CD14-positive monocyte (primary cell): ENCODE results near the gene IQGAP2. TPM values are rescaled to one million over a fixed set of nuclear protein-coding genes. Genes with fewer than 3 reads are reported as not detected.

Source experiments
- DNase-seq, 3 donors: peaks; one replicate each; pipeline ENCODE4 v3.0.0-alpha.2; 2011 to 2022
- H2AFZ ChIP-seq: 2 replicates; pipeline ENCODE4 v1.6.0; 2012; ENCODE audit warnings: mild to moderate bottlenecking, low read depth, low read length, inconsistent platforms; ENCODE audit not compliant: insufficient read depth, poor library complexity, severe bottlenecking
- H3K27ac ChIP-seq, 2 donors: 1 replicate in 1 of 2; 2 replicates in 1 of 2; pipeline ENCODE4 v1.5.1; 2012 to 2013; ENCODE audit warnings: low read length in 2 of 2, control low read depth in 1 of 2, inconsistent platforms in 1 of 2, low read depth in 1 of 2, mild to moderate bottlenecking in 1 of 2
- H3K27me3 ChIP-seq, 2 donors: one replicate each; pipeline versions ENCODE4 v1.6.0 to v1.6.1; 2011 to 2013; ENCODE audit warnings: low read length in 2 of 2; ENCODE audit not compliant: control insufficient read depth in 2 of 2, insufficient read depth in 2 of 2
- H3K36me3 ChIP-seq, 2 donors: replicated peaks in 1 of 2; 1 replicate in 1 of 2; 2 replicates in 1 of 2; pipeline versions ENCODE4 v1.5.1 to v1.6.1; 2012 to 2013; ENCODE audit warnings: low read length in 2 of 2, control low read depth in 1 of 2, inconsistent platforms in 1 of 2, mild to moderate bottlenecking in 1 of 2; ENCODE audit not compliant: insufficient read depth in 2 of 2, control insufficient read depth in 1 of 2
- H3K4me1 ChIP-seq, 2 donors: 1 replicate in 1 of 2; 2 replicates in 1 of 2; pipeline versions ENCODE4 v1.5.1 to v1.6.1; 2012 to 2013; ENCODE audit warnings: low read length in 2 of 2, control low read depth in 1 of 2, inconsistent platforms in 1 of 2, mild to moderate bottlenecking in 1 of 2, moderate library complexity in 1 of 2; ENCODE audit not compliant: insufficient read depth in 2 of 2, control insufficient read depth in 1 of 2
- H3K4me2 ChIP-seq: replicated peaks from 2 replicates; pipeline ENCODE3; 2012; ENCODE audit warnings: low read length, moderate library complexity, mild to moderate bottlenecking; ENCODE audit not compliant: poor library complexity, severe bottlenecking; ENCODE audit errors: extremely low read depth
- H3K4me3 ChIP-seq, 3 experiments: fragments of 200-600 bp in 1 of 3; sonication (generic) in 1 of 3; replicated peaks in 1 of 3; 1 replicate in 2 of 3; 2 replicates in 1 of 3; pipeline ENCODE4 v1.5.1; 2011 to 2013; ENCODE audit warnings: low read length in 3 of 3, mild to moderate bottlenecking in 3 of 3, control low read depth in 2 of 3, low read depth in 2 of 3, inconsistent platforms in 1 of 3, moderate library complexity in 1 of 3
- H3K79me2 ChIP-seq: 2 replicates; pipeline ENCODE4 v1.6.0; 2012; ENCODE audit warnings: mild to moderate bottlenecking, control low read depth, inconsistent platforms, low read length, moderate library complexity; ENCODE audit not compliant: insufficient read depth
- H3K9ac ChIP-seq: 2 replicates; pipeline ENCODE4 v1.6.0; 2017; ENCODE audit warnings: low read length, mild to moderate bottlenecking; ENCODE audit not compliant: insufficient read depth, poor library complexity, severe bottlenecking
- H3K9me3 ChIP-seq, 2 donors: replicated peaks in 1 of 2; 1 replicate in 1 of 2; 2 replicates in 1 of 2; pipeline versions ENCODE4 v1.5.1 to v1.6.1; 2012 to 2013; ENCODE audit warnings: low read length in 2 of 2, control low read depth in 1 of 2; ENCODE audit not compliant: control insufficient read depth in 1 of 2, insufficient read depth in 1 of 2
- H4K20me1 ChIP-seq: 2 replicates; pipeline ENCODE4 v1.6.0; 2012; ENCODE audit warnings: mild to moderate bottlenecking, low read length, control low read depth, moderate library complexity; ENCODE audit not compliant: insufficient read depth
- H3K27ac Mint-ChIP-seq, 7 donors: one replicate each; pipeline ENCODE4 v1.8.0; 2020; ENCODE audit warnings: mild to moderate bottlenecking in 7 of 7, mixed read lengths in 7 of 7, moderate library complexity in 6 of 7, inconsistent platforms in 2 of 7
- H3K27me3 Mint-ChIP-seq, 3 donors: one replicate each; pipeline ENCODE4 v1.8.0; 2021 to 2022; ENCODE audit warnings: low read depth in 3 of 3, mild to moderate bottlenecking in 3 of 3, mixed read lengths in 3 of 3, moderate library complexity in 3 of 3, inconsistent platforms in 1 of 3
- H3K36me3 Mint-ChIP-seq, 2 donors: one replicate each; pipeline ENCODE4 v1.8.0; 2020; ENCODE audit warnings: mixed read lengths in 2 of 2, inconsistent platforms in 1 of 2, mild to moderate bottlenecking in 1 of 2
- H3K4me1 Mint-ChIP-seq: one replicate; pipeline ENCODE4 v1.8.0; 2020; ENCODE audit warnings: mild to moderate bottlenecking, mixed read lengths
- H3K4me3 Mint-ChIP-seq, 2 donors: one replicate each; pipeline ENCODE4 v1.8.0; 2020; ENCODE audit warnings: mild to moderate bottlenecking in 2 of 2, mixed read lengths in 2 of 2, moderate library complexity in 1 of 2
- H3K9me3 Mint-ChIP-seq, 7 donors: one replicate each; pipeline ENCODE4 v1.8.0; 2020 to 2022; ENCODE audit warnings: mixed read lengths in 7 of 7, mild to moderate bottlenecking in 6 of 7, moderate library complexity in 6 of 7, inconsistent platforms in 2 of 7
- CTCF ChIP-seq: fragments of 200-600 bp; IDR thresholded peaks from one replicate; pipeline ENCODE4 v1.8.0; 2022; ENCODE audit warnings: antibody characterized with exemption, mild to moderate bottlenecking
- WGBS: methylation state at CpG from one replicate; pipeline ENCODE4 v1.1.5; 2013; ENCODE audit warnings: missing lambda C conversion rate; ENCODE audit not compliant: insufficient coverage; 5-methylcytosine and 5-hydroxymethylcytosine counted together
- intact Hi-C, 2 donors: fragments of 100-400 bp; cut with micrococcal nuclease; formaldehyde crosslinking; loops; one replicate each; pipeline versions ENCODE4 v1.15.0 to v1.15.1; 2023
- polyA plus RNA-seq, 3 donors: library from polyadenylated mRNA; depleted of rRNA in 1 of 3; unstranded in 2 of 3; stranded (reverse) in 1 of 3; fragments of 300-500 nt in 2 of 3; fragments of >200 nt in 1 of 3; fragmentation: Illumina TruSeq in 2 of 3; gene quantifications; 1 replicate in 2 of 3; 2 replicates in 1 of 3; pipeline ENCODE4 v1.2.3, GENCODE V29; 2012 to 2021

IQGAP2 gene
- polyA plus RNA-seq, 3 donors = 21.4 to 50.9 (median 35.4) TPM

- WGBS = 88% methylated on average over 2 of the region's 10 CpGs
- peak overlapping the region in 5 of 7 donors; percentile 7 to 70 (median 13) for H3K27ac Mint-ChIP-seq
These were observed 318.0 kb downstream of the IQGAP2 start for GRCh38 chr5:76720988-76721569.

GRCh38 chr5:76723266-76723665 lies 320.2 kb downstream of the IQGAP2 start:
- Histone ChIP-seq H2AFZ (no peak overlapping the region), H3K9ac (no peak overlapping the region), H3K9me3 (no peaks in the 10 kb centered on the region), H3K4me3 (no peak overlapping the region), H3K79me2 (no peaks in the 10 kb centered on the region), H3K4me2 (no peak overlapping the region), H3K36me3 (no peaks in the 10 kb centered on the region), H3K27ac (no peak overlapping the region), H3K27me3 (peaks cover 0 to 2% of the 10 kb centered on the region in 2 donors), H3K4me1 (peaks cover 8 to 9% of the 10 kb centered on the region in 2 donors), H4K20me1 (no peaks in the 10 kb centered on the region)
- no peak for TF ChIP-seq CTCF
- H3K27me3 Mint-ChIP-seq = peaks cover 3 to 5% (median 3%) of the 10 kb centered on the region in 3 donors
- no peak overlapping the region for H3K4me3 Mint-ChIP-seq
- 100% methylated on average over 1 of the region's 1 CpG for WGBS
- DNase-seq = no peak
- H3K36me3 Mint-ChIP-seq = peaks cover 0 to 2% of the 10 kb centered on the region in 2 donors
- H3K27ac Mint-ChIP-seq = no peak overlapping the region
- H3K4me1 Mint-ChIP-seq = peaks cover 14% of the 10 kb centered on the region
- intact Hi-C loops = no loop called here
- H3K9me3 Mint-ChIP-seq = peaks cover 0 to 4% (median under 1%) of the 10 kb centered on the region in 7 donors

More at GRCh38 chr5:76720988-76721569, 318.0 kb downstream of the IQGAP2 start:
- Mint-ChIP-seq H3K36me3 (peaks cover 6 to 14% of the 10 kb centered on the region in 2 donors), H3K4me1 (peaks cover 26% of the 10 kb centered on the region), H3K9me3 (peaks cover 0 to 12% (median 2%) of the 10 kb centered on the region in 7 donors), H3K27me3 (peaks cover 21 to 27% (median 22%) of the 10 kb centered on the region in 3 donors), H3K4me3 (peak overlapping the region in 1 of 2 donors; percentile 28)
- no peak overlapping the region for H3K9ac ChIP-seq
- H3K79me2 ChIP-seq = no peaks in the 10 kb centered on the region
- H3K4me2 ChIP-seq = no peak overlapping the region
- H4K20me1 ChIP-seq = no peaks in the 10 kb centered on the region
- no peaks in the 10 kb centered on the region for H3K9me3 ChIP-seq
- no peak for TF ChIP-seq CTCF
- no peaks in the 10 kb centered on the region for H3K36me3 ChIP-seq
- no peak overlapping the region for H3K4me3 ChIP-seq
- intact Hi-C loops = no loop called here
- peak; percentile 13 to 32 (median 18) for DNase-seq
- H3K27me3 ChIP-seq = peaks cover 16 to 24% of the 10 kb centered on the region in 2 donors
- no peak overlapping the region for H3K27ac ChIP-seq
- peaks cover 17 to 19% of the 10 kb centered on the region in 2 donors for H3K4me1 ChIP-seq
- H2AFZ ChIP-seq = no peak overlapping the region
